Dermis blood vessel endothelial cell (primary cell): ENCODE measurements around the gene UBXN10. TPM values are rescaled to one million over a fixed set of nuclear protein-coding genes. Genes with fewer than 3 reads are reported as not detected.

Source experiments
- DNase-seq: peaks from one replicate; pipeline ENCODE4 v3.0.0; 2010
- total RNA-seq: library from RNA; depleted of rRNA; stranded (reverse); fragments of >200 nt; gene quantifications from 2 replicates; pipeline ENCODE4 v1.2.3, GENCODE V29; 2014

Gene UBXN10, protein sequence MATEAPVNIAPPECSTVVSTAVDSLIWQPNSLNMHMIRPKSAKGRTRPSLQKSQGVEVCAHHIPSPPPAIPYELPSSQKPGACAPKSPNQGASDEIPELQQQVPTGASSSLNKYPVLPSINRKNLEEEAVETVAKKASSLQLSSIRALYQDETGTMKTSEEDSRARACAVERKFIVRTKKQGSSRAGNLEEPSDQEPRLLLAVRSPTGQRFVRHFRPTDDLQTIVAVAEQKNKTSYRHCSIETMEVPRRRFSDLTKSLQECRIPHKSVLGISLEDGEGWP
- total RNA-seq = 0.05 TPM in 1 of 2 replicates, not detected in the other

DNA sequence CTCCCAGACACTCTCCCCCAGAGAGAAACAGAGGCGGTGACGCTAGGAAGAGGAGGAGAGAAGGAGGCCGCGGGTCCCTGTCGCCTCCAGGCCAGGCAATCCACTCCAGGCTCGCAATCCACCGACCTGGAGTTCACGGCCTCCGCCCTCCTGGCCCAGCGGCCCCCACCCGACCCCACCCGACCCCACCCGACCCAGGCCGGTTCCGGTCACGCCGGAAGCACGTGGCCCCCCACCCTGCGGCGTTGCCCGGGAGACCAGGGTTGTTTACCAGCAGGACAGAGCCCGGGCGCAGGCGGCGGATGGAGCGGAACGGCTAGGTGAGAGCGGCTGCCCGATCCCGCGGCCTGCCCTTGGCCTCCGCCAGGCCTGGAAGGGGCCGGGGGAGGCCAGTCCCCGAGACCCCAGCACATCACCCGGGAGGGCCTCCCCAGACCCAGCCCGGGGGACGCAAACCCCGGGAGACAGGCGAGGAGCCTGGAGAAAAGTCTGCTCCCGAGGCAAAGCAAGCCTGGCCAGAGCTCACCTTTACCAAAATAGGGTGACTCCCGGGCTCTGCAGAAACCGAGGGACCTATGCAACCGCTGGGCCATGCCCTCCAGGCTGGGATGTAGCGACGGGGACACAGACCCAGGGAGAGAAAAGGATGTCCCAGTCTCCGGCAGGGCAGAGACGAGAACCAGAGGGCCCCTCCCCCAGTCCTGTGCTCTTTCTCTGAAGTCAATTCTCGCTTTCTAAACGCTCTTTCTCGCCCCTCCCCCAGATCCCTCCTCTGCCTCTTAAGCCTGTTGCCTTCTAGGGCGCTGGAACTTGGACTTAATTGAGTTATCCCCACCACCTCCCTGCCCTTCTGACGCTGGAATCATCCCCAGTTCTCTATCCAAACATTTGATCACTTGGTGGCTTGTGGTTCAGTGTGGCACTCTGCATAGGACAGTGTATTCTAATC, at the start of gene UBXN10, which contains the start of gene PLA2G2C:
Gene UBXN10 (plus strand): TSS at position 263 of the 949 bp plus-strand sequence. CDS start 4,466 bp downstream, outside the sequence.
Gene PLA2G2C (minus strand): TSS at position 685 of the 949 bp plus-strand sequence. CDS start 9,155 bp downstream, outside the sequence.
- no peak for DNase-seq

DNA sequence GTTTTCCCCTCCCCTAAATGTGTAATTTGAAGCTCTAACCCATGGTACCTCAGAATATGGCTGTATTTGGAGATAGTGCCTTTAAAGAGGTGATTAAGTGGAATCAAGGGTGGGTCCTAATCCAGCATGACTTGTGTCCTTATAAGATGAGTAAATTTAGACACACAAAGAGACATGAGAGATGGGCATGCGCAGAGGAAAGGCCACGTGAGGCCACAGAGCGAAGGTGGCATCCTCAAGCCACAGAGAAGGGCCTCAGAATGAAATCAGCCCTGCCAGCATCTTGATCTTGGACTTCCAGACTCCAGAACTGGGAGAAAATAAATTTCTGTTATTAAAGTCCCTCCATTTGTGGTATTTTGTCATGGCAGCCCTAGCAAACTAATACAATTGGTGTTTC, 49.6 kb upstream of the UBXN10 start:
- no peak for DNase-seq

DNA sequence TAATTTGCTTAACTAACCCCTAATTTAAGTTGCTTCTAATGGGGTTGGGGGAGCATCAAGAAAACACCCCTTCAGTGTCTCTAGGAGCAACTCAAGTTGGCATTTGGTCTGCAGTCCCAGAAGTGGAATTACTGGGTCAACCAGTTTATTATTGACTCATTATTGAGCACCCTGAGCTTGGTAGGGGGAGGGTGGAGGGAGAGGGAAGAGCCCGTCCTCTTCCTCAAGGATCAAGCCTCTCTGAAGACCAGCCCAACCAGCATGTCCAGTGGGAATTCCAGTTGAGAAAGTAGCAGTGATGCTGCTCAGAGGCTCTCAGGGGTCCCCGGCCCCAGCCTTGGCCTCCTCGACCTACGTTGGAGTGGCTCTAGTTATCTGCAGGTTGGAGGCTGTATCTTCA, 48.8 kb upstream of the UBXN10 start:
- no peak for DNase-seq

DNA sequence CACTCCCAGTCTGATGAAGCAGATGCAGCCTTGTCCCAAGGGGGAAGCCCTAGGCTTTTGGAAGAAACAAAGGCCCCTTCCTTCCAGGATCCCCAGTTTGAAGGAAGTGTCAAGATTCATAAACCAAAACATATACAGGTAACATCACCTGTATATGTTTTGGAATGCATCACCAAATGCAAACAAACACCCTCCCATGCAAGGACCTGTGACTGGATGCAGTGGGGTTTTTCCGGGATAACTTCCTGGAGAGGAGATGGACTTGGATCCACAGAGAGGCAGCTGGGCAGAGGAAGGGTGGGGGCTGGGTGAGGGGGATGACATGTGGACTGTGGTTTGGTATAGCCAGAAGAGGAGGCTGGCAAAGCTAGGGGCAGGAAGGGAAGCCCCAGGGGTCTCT, 48.3 kb upstream of the UBXN10 start:
- DNase-seq = no peak

DNA sequence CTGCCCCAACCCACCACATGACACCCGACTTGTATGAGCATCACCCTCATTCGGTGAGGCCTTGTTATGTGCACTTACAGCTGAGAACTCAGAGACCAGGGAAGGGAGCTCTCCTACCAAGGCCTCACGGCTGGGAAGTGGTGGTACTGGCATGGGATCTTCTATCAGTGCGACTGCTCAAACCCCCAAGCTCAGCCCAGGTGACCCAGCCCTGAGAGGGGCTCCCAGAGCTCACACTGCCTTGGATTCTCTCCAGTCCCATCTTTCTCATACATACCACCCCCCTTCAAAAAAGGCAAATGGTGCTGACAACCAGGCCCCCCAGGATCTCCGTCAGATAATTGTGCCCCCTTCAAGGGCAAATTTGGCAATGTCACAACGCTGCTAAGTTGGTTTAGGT, 47.5 kb upstream of the UBXN10 start:
- DNase-seq = no peak

DNA sequence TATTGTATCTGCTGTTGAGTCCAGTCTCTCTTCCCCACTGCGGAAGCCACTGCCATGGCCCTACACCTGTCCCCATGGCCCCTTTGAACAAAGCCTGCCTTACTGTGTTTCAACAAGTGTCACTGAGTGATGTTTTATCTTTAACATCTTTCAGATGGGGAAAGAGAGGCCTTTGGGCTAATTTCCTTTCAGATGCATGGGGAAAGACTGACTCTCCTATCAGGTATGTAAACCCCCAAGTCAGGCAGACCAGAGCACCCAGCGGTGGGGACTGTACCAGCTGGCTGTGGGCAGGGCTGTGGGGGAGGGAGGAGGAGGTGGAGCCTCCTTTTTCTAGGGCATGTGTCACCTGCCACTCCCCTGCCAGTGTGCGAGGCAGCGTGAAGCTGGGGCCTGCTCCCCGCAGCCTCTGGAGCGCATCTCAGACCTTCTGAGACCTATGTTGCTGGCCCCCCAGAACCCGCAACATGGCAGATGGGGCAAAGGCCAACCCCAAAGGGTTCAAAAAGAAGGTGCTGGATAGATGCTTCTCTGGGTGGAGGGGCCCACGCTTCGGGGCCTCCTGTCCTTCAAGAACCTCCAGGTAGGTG, 46.8 kb upstream of the UBXN10 start, which contains the start of gene PLA2G2F:
Gene PLA2G2F (plus strand): TSS at position 363 of the 590 bp plus-strand sequence. CDS start 105 bp downstream, at position 468.
- DNase-seq = no peak

DNA sequence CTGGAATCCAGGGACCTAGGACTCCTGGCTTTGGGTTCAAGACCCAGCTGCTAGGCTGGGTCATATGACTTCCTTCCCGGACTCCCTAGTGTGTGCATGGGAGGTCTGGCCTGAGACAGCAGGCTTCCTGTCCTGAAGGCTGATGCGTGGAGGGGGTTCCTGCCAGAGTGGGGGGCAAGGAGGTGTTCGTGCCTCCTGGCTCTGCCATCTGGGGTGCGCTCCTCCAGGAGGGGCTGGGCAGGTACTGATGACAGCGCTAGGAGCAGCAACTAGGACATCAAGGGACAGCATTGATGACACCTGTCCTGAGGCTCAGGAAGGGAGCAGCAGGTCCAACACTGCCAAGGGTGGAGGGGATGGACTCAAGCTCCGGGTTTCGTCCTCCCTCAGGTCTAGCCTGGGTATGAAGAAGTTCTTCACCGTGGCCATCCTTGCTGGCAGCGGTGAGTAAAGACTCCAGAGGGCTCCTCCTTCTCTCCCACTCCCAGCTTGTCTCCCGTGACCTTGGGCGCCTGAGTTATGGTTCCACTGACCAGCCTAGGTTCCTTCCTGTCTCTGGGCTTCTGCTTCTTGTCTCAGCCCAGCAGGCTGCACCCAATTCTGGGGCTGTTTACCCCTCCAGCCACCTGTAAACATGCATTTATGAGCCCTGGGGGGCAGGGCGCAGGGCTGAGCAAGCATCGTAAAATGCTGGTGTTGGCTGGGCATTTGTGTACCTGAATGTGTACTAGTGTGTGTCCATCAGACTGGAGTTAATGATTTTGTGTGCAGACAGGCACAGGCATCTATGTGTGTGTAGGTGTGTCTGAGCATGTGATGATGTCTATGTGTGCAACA, 45.9 kb upstream of the UBXN10 start:
- DNase-seq = no peak

DNA sequence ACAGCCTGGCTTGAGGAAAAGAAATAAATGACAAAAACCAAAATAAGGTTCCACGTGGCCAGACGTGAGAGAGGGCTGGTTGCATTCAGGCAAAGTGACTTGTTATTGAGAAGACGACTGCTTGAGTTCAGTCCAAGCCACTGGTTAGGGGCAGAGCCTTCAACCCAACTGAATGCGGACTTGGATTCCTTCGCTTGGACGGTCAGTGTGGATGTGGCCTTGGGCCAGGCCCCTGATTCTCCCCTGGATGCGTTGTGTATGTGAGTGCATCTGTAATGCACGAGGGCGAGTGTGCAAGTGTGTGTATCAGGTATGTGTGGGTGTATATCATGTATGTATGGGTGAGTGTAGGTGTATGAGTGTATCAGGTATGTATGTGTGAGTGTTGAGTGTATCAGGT, 44.9 kb upstream of the UBXN10 start:
- no peak for DNase-seq

DNA sequence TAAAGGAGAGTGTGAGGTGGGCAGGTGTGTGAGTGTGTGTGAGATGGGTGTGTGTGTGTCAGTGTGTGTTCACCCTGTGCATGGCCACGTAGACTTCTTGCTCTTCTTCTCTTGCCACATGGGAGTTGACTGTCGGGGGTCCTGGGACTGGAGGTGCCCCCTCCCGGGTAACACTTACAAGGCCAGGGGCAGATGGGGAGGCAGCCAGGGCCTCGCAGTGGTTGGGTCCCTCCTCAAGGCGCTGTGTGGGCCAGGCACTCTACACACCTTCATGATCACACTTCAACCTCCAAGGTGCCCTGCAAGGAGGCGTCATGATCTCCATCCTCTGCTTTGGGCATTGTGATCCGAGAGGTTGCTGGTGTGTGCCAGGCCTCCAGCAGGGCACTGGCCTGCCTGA, 44.4 kb upstream of the UBXN10 start:
- DNase-seq = no peak

DNA sequence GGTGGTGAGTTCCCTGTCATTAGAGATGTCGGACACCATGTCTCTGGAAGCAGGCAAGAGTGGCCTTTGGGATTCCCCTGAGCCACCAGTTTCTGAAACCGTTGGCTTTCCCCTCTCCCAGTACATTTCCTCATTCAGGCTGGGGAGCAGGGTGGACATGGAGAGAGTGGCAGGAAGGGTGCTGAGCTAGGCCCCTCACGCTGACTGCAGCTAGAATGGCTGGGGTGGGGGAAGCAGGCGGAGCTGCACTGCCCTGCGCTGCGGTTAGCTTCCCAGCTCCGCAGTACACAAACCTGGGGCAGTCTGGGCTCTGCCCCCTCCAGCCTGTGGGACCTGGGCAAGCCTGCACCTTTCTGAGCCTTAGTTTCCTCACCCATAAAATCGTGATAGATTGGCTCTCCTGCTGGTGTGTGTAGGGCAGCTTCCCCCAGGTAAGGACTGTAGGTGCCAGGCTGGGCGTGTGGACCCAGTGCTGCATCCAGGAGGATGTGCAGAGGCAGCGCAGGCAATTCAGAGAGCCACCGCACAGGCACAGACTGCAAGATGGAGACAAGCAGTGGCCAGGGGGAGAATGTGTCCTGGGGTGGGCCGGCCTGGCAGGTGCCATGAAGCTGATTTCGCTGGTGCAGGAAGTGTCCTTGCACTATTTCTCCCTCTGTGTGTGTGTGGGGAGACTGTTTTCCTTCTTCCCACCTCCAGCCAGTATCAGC, 43.7 kb upstream of the UBXN10 start:
- DNase-seq = no peak

DNA sequence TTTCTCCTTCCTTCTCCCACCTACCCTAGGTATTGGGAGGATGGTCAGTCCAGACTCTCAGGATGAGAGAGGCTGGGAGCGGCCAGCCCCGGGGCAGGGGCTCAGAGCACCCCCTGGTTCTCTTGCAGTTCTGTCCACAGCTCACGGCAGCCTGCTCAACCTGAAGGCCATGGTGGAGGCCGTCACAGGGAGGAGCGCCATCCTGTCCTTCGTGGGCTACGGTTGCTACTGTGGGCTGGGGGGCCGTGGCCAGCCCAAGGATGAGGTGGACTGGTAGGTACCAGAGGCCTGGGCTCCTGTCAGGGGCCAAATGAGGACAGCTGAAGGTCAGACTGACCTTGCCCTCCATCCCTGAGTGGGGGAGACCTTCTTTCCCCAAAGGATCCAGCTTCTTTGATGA, 42.6 kb upstream of the UBXN10 start:
- no peak for DNase-seq

DNA sequence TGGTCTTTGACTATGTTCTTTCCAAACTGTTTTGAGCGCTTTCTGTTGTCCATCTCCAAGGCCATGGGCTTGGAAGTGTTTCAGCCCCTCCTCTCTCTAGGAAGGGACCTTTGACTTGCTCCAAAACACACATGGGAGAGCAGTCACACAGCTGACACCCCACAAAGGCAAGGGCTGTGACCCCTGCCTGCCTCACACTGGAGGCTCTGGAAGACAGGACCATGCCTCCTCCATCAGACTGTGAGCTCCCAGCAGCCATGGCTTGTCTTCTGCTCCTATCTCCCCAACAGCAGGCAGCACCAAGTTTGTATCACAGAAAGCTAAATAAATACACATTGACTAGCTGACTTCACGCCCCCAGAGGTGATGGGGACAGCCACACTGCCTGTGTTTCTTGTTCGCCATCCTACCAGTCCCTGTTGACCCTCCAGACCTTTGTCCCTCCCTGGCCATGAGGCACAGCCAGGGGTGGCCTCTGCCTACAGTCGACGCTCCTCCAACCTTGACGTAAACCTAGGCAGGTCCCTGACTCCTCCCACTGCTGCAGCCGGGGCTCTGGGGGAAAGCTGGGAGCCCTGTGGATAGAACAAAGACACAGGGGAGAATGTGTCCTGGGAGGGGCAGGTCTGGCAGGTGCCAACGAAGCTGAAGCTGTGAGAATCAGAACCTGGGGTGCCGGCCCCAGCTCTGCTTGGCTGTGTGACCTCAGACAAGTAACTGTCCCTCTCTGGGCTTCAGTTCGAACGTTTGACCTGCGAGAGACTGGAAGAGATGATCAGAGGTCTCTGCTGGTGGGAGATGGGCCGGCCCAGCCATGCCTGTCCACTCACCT, 41.9 kb upstream of the UBXN10 start:
- DNase-seq = no peak

DNA sequence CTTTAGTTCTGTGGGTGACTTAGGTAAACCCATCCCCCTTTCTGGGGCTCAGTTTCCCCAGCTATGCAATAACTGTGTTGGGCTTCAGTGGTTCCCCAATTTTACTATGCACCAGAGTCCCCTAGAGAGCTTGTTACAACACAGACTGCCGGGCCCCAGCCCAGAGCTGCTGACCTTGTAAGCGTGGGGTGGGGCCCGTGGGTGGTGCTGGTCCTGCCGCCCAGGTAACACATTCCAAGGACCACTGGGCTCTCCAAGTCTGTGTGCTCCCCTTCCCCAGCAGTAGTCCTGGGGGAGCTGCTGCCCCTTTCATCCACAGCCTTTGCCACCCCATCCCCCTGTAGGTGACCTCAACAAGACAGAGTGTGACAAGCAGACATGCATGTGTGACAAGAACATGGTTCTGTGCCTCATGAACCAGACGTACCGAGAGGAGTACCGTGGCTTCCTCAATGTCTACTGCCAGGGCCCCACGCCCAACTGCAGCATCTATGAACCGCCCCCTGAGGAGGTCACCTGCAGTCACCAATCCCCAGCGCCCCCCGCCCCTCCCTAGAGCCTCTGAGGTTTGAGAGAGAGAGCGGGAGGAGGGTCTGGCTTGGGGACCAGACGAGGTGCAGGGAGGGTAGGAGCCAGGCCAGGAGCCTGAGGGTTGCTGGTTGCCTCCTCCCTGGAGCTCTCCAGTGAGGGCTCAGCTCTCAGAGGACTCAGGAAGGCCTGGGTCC, 37.9 kb upstream of the UBXN10 start:
- no peak for DNase-seq

DNA sequence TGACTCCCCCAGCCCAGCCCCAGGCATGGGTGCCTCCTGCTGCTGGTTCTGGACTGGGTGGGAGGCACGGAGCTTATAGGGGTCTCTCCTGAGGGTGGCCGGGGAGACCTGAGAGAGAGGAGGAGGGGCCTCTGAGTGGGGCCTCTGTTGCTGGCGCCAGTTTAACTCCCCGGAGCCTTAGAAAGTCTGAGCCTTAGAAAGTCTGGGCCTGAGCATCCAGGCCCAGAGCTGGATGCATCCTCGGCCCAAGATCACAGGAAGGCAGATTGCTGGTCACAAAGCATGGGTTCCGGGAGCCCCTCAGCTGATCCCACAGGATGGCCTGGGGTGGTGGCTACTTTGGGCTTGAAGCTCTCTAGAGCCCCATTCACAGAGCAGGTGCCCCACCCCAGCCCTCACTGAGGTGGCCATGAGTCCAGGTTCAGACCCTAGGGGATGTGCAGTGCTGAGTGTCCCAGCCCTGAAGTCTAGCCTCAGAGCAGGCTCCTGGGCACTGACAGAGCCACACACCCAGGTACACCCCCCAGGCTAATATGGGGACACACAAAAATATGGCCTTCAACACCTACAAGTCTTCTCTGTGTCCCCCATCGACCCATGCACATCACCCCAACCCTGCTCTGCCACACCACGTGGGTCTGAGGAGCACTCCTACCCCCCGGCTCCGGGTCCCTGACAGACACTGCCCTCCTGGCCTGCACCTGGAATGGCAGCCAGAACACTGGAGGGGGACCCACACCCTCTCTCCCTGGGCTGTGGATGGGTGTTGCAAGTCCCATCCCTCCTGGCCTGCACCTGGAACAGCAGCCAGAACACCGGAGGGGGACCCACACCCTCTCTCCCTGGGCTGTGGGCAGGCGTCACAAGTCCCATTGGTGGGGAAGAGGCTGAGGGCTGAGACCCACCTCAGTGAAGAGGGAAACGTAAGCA, 37.1 kb upstream of the UBXN10 start:
- no peak for DNase-seq

DNA sequence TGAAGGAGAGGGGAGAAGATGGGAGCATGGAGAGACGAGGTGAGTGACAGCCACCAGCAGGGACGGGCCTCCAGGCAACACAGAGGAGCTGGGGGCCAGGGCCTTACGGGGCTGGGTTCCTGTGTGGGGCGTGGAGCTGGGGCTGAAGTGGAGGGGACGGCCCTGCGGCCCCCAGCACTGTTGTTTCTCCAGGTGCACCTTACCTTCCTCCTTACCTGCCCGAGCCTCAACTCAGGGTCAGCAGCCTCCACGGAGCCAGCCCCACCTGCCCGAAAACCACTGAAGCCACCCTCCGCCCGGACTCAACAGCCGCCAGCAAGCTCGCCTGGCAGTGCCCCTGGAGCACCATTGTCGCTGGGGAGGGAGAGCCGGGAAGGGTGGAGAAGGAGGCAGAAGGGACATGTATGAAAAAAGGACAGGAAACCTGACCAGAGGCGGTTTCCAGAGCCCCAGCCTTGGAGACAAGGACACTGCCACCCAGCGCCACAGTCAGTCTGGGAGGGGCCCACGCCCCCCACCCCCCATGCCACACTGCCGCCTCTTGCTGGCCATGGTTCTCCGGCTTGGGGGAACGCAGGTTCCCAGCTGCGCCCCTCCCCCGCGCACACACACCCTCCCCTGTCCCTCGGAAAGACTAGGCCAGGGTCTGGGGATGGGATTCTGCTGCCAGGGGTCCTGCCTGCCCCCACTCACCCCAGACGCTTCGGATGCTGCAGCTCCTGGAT, 36.1 kb upstream of the UBXN10 start:
- DNase-seq = no peak

DNA sequence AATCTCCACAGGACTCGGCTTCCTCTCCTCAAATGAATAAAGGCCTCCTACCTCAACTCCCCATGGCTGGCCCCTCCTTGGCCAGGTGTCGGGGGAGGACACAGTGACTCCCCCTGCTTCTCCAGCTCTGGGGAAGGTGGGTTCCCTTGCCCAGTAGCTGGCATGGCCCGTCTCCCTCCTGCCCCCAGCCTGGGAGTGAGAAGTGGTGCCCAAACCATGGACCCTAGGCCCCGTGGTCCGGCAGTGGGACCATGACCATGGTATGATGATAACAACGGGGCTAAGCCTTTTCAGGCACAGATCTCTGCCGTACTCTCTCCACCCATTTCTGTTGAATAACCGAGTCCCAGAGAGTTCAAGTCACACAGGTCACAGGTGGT, 35.6 kb upstream of the UBXN10 start:
- DNase-seq = no peak

DNA sequence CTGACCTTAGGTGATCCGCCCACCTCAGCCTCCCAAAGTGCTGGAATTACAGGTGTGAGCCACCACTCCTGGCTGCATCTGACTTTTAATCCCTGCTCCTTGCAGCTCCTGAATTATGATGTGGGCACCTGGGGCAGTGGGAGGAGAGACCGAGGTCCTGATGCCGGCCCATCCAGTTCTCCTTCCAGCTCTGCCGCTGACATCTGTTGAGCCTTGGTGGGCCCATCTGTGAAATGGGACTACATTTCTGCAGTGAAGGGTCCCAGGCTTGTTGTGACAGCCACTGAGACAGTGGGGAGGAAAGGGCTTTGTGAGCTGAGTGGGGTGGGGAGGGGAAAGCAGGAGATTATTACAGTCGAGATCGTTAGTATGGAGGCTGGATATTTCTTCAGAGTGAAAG, 34.9 kb upstream of the UBXN10 start:
- no peak for DNase-seq
